Lower leg skin (tissue), 3 donors: ENCODE measurements around the gene CDK18.

Experiments
- CTCF ChIP-seq, 3 donors: fragments of 450-650 bp; IDR thresholded peaks; one replicate each; pipeline ENCODE4 v1.5.1; 2016; ENCODE audit warnings: antibody characterized with exemption in 3 of 3, mild to moderate bottlenecking in 3 of 3, moderate library complexity in 2 of 3
- POLR2A ChIP-seq, 2 donors: fragments of 450-650 bp; IDR thresholded peaks; one replicate each; pipeline ENCODE4 v1.6.1; 2016 to 2017; ENCODE audit warnings: antibody characterized with exemption in 2 of 2, mild to moderate bottlenecking in 1 of 2, moderate library complexity in 1 of 2

- TF ChIP-seq CTCF (IDR thresholded peaks at IDR 0.05): no peak
- no peak for TF ChIP-seq POLR2A (IDR thresholded peaks at IDR 0.05)
These were observed 39.1 kb upstream of the CDK18 start for GRCh38 chr1:205465392-205465791.
